ENCODE results near the gene CDKN1A.

- TF ChIP-seq, protein P1, sequence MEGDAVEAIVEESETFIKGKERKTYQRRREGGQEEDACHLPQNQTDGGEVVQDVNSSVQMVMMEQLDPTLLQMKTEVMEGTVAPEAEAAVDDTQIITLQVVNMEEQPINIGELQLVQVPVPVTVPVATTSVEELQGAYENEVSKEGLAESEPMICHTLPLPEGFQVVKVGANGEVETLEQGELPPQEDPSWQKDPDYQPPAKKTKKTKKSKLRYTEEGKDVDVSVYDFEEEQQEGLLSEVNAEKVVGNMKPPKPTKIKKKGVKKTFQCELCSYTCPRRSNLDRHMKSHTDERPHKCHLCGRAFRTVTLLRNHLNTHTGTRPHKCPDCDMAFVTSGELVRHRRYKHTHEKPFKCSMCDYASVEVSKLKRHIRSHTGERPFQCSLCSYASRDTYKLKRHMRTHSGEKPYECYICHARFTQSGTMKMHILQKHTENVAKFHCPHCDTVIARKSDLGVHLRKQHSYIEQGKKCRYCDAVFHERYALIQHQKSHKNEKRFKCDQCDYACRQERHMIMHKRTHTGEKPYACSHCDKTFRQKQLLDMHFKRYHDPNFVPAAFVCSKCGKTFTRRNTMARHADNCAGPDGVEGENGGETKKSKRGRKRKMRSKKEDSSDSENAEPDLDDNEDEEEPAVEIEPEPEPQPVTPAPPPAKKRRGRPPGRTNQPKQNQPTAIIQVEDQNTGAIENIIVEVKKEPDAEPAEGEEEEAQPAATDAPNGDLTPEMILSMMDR (IDR thresholded peaks at IDR 0.05) = no peak
- TF ChIP-seq POLR2A (IDR thresholded peaks at IDR 0.05) = no peak
Measured at GRCh38 chr6:36715469-36715868, 37.0 kb downstream of the CDKN1A start.

Measured in ovary (tissue), 3 donors.